Stimulated activated CD8-positive, alpha-beta memory T cell treated with anti-CD3 and anti-CD28 coated beads, Interleukin-12 subunit alpha, Interleukin-12 subunit beta, amount 100 ng/mL, for 24 hours (primary cell): ENCODE measurements around the gene RHOD.

Experiments
- DNase-seq: peaks from one replicate; pipeline ENCODE4 v3.0.0-alpha.2; 2020; ENCODE audit errors: extremely low read depth

RHOD gene

GRCh38 chr11:67032830-67033551 is 23.7 kb upstream of the RHOD start:
- DNase-seq = no peak

GRCh38 chr11:67033661-67034166 is 22.9 kb upstream of the RHOD start:
- DNase-seq = no peak

- no peak for DNase-seq
These were observed 22.3 kb upstream of the RHOD start for GRCh38 chr11:67034350-67034749.

GRCh38 chr11:67040147-67040546 is 16.5 kb upstream of the RHOD start:
- no peak for DNase-seq

GRCh38 chr11:67041602-67042001 is 15.0 kb upstream of the RHOD start:
- no peak for DNase-seq

- no peak for DNase-seq
These were observed 12.9 kb upstream of the RHOD start for GRCh38 chr11:67043572-67044349.

GRCh38 chr11:67044496-67044895 is 12.2 kb upstream of the RHOD start:
- DNase-seq = no peak

- DNase-seq = no peak
These were observed 11.3 kb upstream of the RHOD start for GRCh38 chr11:67045314-67045713.

- DNase-seq = no peak
These were observed 8.0 kb upstream of the RHOD start for GRCh38 chr11:67048515-67049130.

GRCh38 chr11:67050139-67050538 is 6.5 kb upstream of the RHOD start:
- DNase-seq = no peak

- no peak for DNase-seq
These were observed 5.3 kb upstream of the RHOD start for GRCh38 chr11:67051180-67051893.

GRCh38 chr11:67051945-67052488 is 4.6 kb upstream of the RHOD start:
- no peak for DNase-seq

- no peak for DNase-seq
These were observed 3.8 kb upstream of the RHOD start for GRCh38 chr11:67052891-67053290.

GRCh38 chr11:67053896-67054329 is 2.7 kb upstream of the RHOD start:
- DNase-seq = no peak

- DNase-seq = no peak
These were observed 2.3 kb upstream of the RHOD start for GRCh38 chr11:67054346-67054835.

- DNase-seq = no peak
These were observed 1.7 kb upstream of the RHOD start for GRCh38 chr11:67054836-67055523.

GRCh38 chr11:67055812-67056211 is 835 bp upstream of the RHOD start:
- DNase-seq = no peak

- DNase-seq = no peak
These were observed 592 bp downstream of the RHOD start for GRCh38 chr11:67057205-67057672.

GRCh38 chr11:67058506-67058905 is 1.9 kb downstream of the RHOD start:
- no peak for DNase-seq

- DNase-seq = no peak
These were observed 3.0 kb downstream of the RHOD start for GRCh38 chr11:67059671-67060070.

- no peak for DNase-seq
These were observed 3.5 kb downstream of the RHOD start for GRCh38 chr11:67060111-67060522.
